T-helper 9 cell (primary cell): ENCODE results near the gene FAM13B.
"Not testable (repeated sequence)": the region's sequence is repeated elsewhere in the genome, so short reads cannot be mapped to it uniquely, and the experiment has no call there.

Experiments
- DNase-seq: peaks from one replicate; pipeline ENCODE4 v3.0.0-alpha.2; 2020
- total RNA-seq, 2 donors: gene quantifications; one replicate each; lab custom pipeline; 2026; lab: John Stamatoyannopoulos, UW

Gene FAM13B
- total RNA-seq = 96.3 to 115 reads per million in 2 donors

- DNase-seq = peak; percentile 79
Measured at GRCh38 chr5:138032572-138033385, at the start of gene FAM13B. Gene FAM13B, minus strand, starts transcription at chr5:138033079. Its CDS starts 13,968 bp downstream, at chr5:138019111.

DNA sequence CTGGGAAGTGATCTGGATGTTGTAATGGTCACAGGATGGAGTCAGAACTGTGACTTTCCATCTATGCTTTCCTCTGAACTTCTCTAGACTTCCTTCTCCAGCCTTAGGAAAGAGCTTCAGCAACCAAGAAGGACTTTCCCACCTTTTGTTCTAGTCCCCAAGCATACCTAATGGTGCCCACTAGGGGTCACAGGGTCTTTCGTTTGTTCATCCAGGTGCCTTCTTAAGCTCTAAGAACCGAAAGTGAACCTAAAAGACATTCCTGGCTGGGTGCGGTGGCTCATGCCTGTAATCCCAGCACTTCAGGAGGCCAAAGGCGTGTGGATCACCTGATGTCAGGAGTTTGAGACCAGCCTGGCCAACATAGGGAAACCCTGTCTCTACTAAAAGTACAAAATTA lies 49.2 kb upstream of the FAM13B start:
- DNase-seq = no peak

GRCh38 chr5:138078006-138078643 lies 45.2 kb upstream of the FAM13B start:
- DNase-seq = no peak

- peak; percentile 39 for DNase-seq
Measured at GRCh38 chr5:138077064-138077696, 44.3 kb upstream of the FAM13B start.

GRCh38 chr5:138070026-138070425 lies 37.1 kb upstream of the FAM13B start:
- DNase-seq = not testable (repeated sequence)

GRCh38 chr5:138068742-138069600 lies 36.1 kb upstream of the FAM13B start:
- DNase-seq = peak; percentile 67

GRCh38 chr5:138067945-138068344 lies 35.1 kb upstream of the FAM13B start:
- no peak for DNase-seq

DNA sequence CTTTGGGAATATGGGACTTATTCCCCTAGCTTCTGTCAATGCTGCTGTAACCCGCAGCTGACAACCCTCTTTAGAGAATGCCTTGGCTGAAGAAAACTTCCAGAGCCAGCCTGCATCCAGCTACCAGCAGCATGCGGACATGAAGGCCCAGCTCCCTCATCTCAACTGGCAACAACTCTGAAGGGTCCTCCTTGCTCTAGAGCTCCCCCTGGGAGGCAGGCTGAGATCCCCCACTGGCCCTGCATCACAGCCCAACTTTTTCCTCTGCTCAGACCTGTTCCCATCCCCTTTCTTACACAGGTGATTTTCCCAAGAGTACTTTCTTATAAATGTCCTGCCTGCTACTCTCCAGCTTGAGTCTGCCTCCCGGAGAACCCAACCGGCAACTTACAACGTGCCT lies 32.2 kb upstream of the FAM13B start:
- no peak for DNase-seq

GRCh38 chr5:138064526-138064925 lies 31.6 kb upstream of the FAM13B start:
- DNase-seq = no peak

DNA sequence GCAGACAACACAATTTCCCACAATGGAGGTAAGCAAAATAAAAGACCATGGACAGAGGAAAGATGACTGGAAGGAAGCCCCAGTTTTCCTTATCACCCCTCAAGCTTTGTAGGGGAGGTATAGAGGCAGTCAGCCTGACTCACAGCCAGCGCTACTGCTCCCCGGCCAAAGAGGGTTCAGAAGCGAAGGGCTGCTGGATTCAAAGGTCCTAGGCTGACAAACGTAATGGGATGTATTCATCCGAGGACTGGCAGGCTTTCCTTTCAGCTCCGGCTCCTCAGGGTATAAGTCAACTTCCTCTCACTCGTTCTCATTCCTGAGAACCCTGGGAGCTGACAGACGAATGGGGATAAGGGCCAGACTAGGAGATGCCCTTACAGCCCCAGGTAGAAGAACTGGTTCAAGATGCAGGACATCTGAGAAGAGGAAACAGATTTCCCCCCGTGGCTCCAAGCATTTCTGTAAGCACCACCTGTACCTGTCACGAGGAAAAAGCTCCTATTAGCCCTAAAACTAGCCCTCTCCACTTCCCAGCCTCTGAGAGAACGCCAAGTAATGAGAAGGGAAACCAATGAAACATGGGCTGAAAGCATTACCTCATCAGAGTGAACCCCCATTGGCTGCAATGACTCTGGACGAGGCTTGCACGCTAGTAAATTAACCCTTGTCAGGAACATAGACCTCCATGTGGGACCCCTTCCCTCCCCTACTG lies 22.1 kb upstream of the FAM13B start:
- DNase-seq = no peak

GRCh38 chr5:138054206-138054605 lies 21.3 kb upstream of the FAM13B start:
- DNase-seq = no peak

DNA sequence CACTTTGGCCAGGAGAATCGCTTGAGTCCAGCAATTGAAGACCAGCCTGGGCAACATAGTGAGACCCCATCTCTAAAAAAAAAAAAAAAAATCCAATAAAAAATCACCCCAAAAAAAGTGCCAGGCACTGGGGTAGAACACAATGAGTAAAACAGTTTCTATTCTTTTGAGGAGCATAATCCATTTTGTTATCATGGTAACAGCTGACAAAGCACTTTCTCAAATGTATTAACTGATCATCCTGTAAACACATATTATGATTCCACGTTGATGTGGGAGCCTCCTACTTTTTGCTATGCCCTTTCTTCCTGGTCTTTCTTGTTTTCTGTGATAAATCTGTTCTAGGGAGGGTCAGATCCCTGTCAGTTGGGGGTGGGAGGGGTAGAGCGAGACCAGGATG lies 20.7 kb upstream of the FAM13B start:
- DNase-seq = no peak

GRCh38 chr5:138052718-138053117 lies 19.8 kb upstream of the FAM13B start:
- DNase-seq = not testable (repeated sequence)

DNA sequence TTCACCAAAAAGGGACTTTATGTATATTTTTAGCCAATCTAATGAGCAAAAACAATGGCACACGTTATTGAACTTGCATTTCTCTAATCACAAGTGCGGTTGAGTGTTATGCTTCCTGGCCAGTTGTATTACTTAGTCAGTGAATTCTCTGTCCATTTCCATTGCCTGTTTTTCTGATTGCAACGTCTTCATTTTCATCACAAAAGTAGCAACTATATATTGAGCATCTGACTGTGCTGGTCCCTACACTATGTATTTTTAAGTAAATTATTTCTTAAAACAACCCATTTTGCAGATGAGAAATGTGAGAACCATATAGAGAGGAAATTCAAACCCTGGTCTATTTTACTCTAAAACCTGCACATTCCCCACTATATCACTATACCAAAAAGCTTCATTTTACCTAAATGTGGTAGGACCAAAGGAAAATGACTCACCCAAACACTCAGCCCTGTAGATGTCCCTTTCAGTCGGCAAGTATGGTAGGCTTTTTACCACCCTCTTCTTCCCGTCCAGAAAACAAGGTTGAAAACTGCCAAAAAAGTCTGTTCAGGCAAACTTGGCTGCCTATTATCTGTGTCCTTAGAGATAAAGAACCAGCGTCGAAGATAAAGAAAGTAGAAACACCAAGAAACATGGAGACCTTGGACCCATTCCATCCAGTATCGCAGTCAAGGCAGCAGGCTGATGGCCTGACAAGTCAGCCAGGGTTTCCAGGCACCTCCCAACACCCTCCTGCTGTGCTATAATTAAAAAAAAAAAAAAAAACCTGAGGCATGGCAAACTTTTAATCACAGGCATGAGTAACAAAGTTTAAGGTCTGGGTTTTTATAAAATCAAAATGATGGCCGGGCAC lies 18.8 kb upstream of the FAM13B start:
- DNase-seq = no peak

- DNase-seq = not testable (repeated sequence)
Measured at GRCh38 chr5:138045283-138045682, 12.4 kb upstream of the FAM13B start.

GRCh38 chr5:138038826-138039225 lies 5.9 kb upstream of the FAM13B start:
- no peak for DNase-seq

DNA sequence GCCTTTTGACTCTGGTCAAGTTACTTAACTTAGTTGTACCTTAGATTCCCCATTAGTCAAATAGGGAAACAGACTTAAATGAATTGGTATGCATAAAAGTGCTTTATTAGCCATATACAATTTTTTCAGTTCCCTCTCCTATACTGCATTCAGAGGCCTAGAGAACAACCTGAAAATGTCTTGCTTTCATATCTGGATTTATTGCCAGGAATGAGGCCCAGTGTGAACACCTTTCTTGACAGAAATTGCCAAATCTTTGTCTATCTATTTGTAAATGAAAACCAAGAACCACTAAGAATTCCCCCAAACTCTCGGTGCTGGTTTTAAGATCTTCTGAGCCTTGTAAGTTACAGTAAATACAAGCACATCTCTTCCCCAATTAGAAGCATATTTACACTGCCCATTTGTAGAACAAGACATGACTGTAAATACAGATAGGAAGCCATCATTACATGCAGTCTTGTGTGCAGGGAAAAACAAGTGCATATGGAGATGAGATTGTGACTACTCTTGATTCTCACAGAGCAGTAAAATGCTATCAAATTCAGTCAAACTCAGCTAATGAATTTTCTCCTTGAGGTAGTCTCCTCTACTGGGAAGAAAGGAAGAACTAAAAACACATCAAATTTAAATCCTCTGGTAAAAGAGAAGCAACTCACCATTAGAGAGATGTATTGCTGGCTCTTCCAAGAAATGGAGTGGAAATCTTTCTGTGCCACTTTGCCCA lies 5.2 kb upstream of the FAM13B start:
- no peak for DNase-seq

GRCh38 chr5:138037271-138037670 lies 4.4 kb upstream of the FAM13B start:
- no peak for DNase-seq

DNA sequence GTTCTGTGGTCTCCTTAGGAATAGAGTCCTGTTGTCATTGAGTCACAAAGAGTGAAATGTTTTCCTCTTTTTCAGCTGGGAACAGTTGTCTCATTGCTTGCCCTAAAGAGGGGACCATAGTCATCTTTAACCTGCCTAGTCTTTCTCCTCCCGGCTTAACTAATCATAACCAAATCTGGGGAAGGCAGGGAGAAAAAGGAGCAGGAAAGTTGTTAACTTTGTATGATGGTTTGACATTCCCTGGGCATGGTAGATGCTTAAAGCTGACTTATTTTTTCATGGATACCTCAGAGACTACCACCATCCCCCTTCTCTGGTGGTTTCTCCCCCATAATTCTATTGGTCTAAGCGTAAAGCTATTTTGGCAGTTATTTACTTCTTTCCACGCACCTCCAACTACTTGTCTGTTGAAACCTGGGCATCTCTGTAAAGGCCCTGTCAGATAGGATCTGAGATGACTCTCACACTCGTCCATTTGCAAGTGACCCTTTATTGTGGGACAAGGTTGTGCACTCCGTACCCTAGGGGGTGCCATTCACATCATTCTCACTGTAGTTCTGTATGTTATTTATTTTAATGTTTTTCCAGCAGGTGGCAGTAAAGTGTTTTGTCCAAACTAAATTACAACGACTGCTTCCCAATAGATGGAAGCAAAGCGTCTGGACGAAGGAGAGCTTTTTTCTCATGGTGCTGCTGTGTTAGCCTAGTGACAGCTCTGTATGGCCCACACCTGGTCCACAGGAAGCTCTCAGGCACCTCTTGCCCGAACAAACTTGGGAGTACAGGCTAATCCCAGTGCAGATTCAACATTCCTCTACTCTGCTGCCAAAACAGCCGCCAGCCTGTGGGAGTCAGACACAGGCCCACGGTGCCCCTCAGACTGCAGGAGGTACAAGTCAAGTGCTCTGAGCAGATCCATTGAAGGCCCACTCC lies 3.0 kb upstream of the FAM13B start:
- peak; percentile 39 for DNase-seq
